Stimulated activated CD4-positive, alpha-beta T cell treated with anti-CD3 and anti-CD28 coated beads, Interleukin-1b, Interleukin-23, amount 100 ng/mL, for 4 hours (primary cell): ENCODE results near the gene LRRC41.
"Not testable (repeated sequence)": the region's sequence is repeated elsewhere in the genome, so short reads cannot be mapped to it uniquely, and the experiment has no call there.

ENCODE experiments used
- DNase-seq, 2 donors: peaks; one replicate each; pipeline ENCODE4 v3.0.0-alpha.2; 2020; ENCODE audit warnings: low read depth in 2 of 2

The LRRC41 gene

DNA sequence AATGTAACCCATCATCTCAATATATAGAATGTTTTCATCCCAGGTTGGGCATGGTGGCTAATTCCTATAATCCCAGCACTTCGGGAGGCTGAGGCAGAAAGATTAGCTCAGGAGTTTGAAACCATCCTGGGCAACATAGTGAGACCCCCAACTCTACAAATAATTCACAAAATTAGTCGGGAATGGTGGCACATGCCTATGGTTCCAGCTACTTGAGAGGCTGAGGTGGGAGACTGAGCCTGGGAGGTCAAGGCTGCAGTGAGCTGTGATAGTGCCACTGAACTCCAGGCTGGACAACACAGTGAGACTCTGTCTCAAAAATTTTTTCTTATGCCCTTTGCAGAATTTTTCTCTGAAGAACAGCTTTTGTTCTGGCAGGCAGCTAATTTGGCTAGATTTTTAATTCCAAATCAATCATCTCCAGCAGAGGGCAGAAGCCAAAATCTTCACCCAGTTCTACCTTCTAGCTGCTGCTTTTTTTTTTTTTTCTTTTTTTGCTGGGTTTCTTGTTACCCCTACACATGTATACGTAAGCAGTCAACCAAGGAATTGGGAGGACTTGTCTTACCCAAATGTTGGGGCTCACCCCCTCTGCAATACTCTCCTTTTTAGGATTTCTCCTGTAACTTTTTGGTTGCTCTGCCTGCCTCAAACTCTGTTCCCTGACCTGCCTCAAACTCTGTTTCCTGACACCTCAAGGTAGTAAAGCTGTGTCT, 58.6 kb downstream of the LRRC41 start:
- no peak for DNase-seq

DNA sequence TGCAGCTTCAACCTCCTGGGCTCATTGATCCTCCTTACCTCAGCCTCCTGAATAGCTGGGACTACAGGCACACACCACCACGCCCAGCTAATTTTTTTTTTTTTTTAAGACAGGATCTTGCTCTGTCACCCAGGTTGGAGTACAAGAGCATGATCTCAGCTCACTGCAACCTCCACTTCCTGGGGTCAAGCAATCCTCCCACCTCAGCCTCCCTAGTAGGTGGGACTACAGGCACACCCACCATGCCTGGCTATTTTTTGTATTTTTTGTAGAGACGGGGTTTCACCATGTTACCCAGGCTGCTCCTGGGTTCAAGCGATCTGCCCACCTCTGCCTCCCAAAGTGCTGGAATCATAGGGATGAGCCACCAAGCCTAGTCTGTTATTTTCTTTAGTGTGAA, 59.6 kb downstream of the LRRC41 start:
- DNase-seq: not testable (repeated sequence)

DNA sequence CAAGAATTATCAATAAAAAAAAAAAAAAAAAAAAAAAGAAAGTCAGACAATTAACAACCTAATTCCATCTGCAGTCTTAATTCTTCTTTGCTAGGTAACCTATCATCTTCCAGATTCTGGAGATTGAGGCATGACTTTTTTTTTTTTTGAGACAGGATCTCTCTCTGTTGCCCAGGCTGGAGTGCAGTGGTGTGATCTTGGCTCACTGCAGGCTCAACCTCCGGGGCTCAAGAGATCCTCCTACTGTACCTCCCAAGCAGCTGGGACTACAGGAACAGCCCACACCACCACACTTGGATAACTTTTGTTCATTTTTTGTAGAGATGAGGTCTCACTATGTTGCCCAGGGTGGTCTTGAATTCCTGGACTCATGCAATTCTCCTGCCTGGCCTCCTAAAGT, 60.5 kb downstream of the LRRC41 start:
- no peak for DNase-seq

DNA sequence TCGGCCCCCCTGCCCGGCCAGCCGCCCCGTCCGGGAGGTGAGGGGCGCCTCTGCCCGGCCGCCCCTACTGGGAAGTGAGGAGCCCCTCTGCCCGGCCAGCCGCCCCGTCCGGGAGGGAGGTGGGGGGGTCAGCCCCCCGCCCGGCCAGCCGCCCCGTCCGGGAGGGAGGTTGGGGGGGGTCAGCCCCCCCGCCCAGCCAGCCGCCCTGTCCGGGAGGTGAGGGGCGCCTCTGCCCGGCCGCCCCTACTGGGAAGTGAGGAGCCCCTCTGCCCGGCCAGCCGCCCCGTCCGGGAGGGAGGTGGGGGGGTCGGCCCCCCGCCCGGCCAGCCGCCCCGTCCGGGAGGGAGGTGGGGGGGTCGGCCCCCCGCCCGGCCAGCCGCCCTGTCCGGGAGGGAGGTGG, 61.7 kb downstream of the LRRC41 start:
- DNase-seq: not testable (repeated sequence)

DNA sequence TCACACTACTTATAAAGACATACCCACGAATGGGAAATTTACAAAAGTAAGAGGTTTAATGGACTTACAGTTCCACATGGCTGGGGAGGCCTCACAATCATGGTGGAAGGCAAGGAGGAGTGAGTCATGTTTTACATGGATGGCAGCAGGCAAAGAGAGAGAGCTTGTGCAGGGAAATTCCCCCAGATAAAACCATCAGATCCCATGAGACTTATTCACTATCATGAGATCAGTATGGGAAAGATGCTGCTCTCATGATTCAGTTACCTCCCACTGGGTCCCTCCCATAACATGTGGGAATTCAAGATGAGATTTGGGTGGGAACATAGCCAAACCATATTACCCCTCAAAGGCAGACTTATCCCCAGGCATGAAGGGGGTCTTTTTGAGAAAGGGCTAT, 64.6 kb downstream of the LRRC41 start:
- not testable (repeated sequence) for DNase-seq

DNA sequence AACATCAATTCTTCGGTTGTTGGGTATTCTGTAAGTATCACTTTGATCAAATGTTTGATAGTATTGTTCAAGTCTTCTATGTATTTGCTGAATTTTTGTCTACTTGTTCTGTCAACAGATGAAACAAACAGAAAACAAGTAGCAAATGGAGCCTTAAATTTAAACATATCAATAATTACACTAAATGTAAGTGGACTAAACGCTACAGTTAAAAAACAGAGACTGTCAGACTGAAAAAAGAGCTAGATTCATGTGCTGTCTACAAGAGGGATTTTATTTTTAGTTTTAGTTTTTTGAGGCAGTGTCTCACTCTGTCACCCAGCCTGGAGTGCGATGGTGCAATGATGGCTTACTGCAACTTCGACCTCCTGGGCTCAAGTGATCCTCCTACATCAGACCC, 66.5 kb downstream of the LRRC41 start:
- no peak for DNase-seq

DNA sequence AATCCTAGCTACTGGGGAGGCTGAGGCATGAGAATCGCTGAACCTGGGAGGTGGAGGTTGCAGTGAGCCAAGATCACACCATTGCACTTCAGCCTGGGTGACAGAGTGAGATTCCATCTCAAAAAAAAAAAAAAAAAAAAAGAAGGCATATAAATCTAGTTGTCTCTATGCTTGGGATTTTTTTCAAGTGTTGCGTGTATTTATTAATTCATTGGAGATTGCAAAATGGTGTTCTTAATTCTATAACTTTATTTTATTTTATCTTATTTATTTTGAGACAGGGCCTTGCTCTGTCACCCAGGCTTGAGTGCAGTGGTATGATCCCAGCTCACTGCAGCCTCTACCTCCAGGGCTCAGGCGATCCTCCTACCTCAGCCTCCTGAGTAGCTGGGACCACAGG, 72.2 kb downstream of the LRRC41 start:
- not testable (repeated sequence) for DNase-seq
